Left ventricle myocardium inferior (tissue), 1 donor: ENCODE data around the gene DACH1. TPM values are rescaled to one million over a fixed set of nuclear protein-coding genes. Genes with fewer than 3 reads are reported as not detected.

Source experiments
- DNase-seq: peaks from one replicate; pipeline ENCODE4 v3.0.0-alpha.2; 2020
- H3K27ac ChIP-seq: fragments of 200-600 bp; replicated peaks from 2 replicates; pipeline ENCODE4 v1.8.0; 2021
- H3K27me3 ChIP-seq: fragments of 200-600 bp; 2 replicates; pipeline ENCODE4 v1.8.0; 2021; ENCODE audit warnings: low read depth
- H3K36me3 ChIP-seq: fragments of 200-600 bp; 2 replicates; pipeline ENCODE4 v1.8.0; 2021
- H3K4me1 ChIP-seq: fragments of 200-600 bp; 2 replicates; pipeline ENCODE4 v1.8.0; 2021
- H3K4me3 ChIP-seq: fragments of 200-600 bp; 2 replicates; pipeline ENCODE4 v1.8.0; 2021; ENCODE audit warnings: mild to moderate bottlenecking, moderate library complexity
- H3K9me3 ChIP-seq: fragments of 200-600 bp; replicated peaks from 2 replicates; pipeline ENCODE4 v1.8.0; 2021
- CTCF ChIP-seq: fragments of 200-600 bp; IDR thresholded peaks from 2 replicates; pipeline ENCODE4 v1.8.0; 2021; ENCODE audit warnings: antibody characterized with exemption, mild to moderate bottlenecking, borderline replicate concordance
- intact Hi-C: fragments of 100-400 bp; cut with micrococcal nuclease; formaldehyde crosslinking; loops from one replicate; pipeline ENCODE4 v1.11.0; 2022
- total RNA-seq: library from RNA; stranded (reverse); fragmentation: NEBNext Ultra II Directional; extraction: Animal tissue kit (Norgen Biotek cat#: 25700); gene quantifications from one replicate; pipeline ENCODE4 v1.2.1, GENCODE V29; 2021
- donor health status: DM: no; HTN: yes; CAD: no; lungs with severe emphysema.

The DACH1 gene
- total RNA-seq, 1 donor from 2014 or later, result 3.4 TPM

GRCh38 chr13:71701741-71702140 lies 165.3 kb downstream of the DACH1 start:
- TF ChIP-seq CTCF, result no peak
- Histone ChIP-seq H3K4me3 (no peak overlapping the region), H3K4me1 (no peaks in the 10 kb centered on the region), H3K27me3 (no peaks in the 10 kb centered on the region), H3K9me3 (no peaks in the 10 kb centered on the region), H3K27ac (no peak overlapping the region), H3K36me3 (no peaks in the 10 kb centered on the region)
- intact Hi-C loops, result no loop called here
- DNase-seq, result no peak

GRCh38 chr13:71699342-71699741 lies 167.7 kb downstream of the DACH1 start:
- no peak for DNase-seq
- no peak for TF ChIP-seq CTCF
- no peaks in the 10 kb centered on the region for H3K27me3 ChIP-seq
- intact Hi-C loops, result no loop called here
- H3K27ac ChIP-seq, result no peak overlapping the region
- H3K36me3 ChIP-seq, result no peaks in the 10 kb centered on the region
- H3K4me3 ChIP-seq, result no peak overlapping the region
- H3K4me1 ChIP-seq, result no peaks in the 10 kb centered on the region
- no peaks in the 10 kb centered on the region for H3K9me3 ChIP-seq

GRCh38 chr13:71695662-71696061 lies 171.3 kb downstream of the DACH1 start:
- DNase-seq, result no peak

GRCh38 chr13:71685072-71685471 lies 181.9 kb downstream of the DACH1 start:
- H3K27me3 ChIP-seq, result no peaks in the 10 kb centered on the region
- H3K4me1 ChIP-seq, result no peaks in the 10 kb centered on the region
- no peak for DNase-seq
- no peak overlapping the region for H3K27ac ChIP-seq
- H3K9me3 ChIP-seq, result no peaks in the 10 kb centered on the region
- TF ChIP-seq CTCF, result no peak
- intact Hi-C loops, result no loop called here
- H3K36me3 ChIP-seq, result no peaks in the 10 kb centered on the region
- no peak overlapping the region for H3K4me3 ChIP-seq

More at GRCh38 chr13:71695662-71696061, 171.3 kb downstream of the DACH1 start:
- intact Hi-C loops, result no loop called here
- Histone ChIP-seq H3K36me3 (no peaks in the 10 kb centered on the region), H3K27me3 (no peaks in the 10 kb centered on the region), H3K9me3 (no peaks in the 10 kb centered on the region), H3K4me1 (no peaks in the 10 kb centered on the region), H3K27ac (no peak overlapping the region), H3K4me3 (no peak overlapping the region)
- TF ChIP-seq CTCF, result no peak

- no peak overlapping the region for H3K4me3 ChIP-seq
- H3K9me3 ChIP-seq, result no peaks in the 10 kb centered on the region
- H3K4me1 ChIP-seq, result no peaks in the 10 kb centered on the region
- no peaks in the 10 kb centered on the region for H3K27me3 ChIP-seq
- H3K27ac ChIP-seq, result no peak overlapping the region
- no peaks in the 10 kb centered on the region for H3K36me3 ChIP-seq
- DNase-seq, result no peak
- TF ChIP-seq CTCF, result no peak
- intact Hi-C loops, result no loop called here
Measured at GRCh38 chr13:71681901-71682613, 184.9 kb downstream of the DACH1 start.
